Sigmoid colon (tissue), 7 donors: ENCODE measurements around the gene EDDM3A. TPM values are rescaled to one million over a fixed set of nuclear protein-coding genes. Genes with fewer than 3 reads are reported as not detected.

Source experiments
- DNase-seq: peaks from one replicate; pipeline ENCODE4 v3.0.0-alpha.2; 2019
- H3K27ac ChIP-seq, 4 donors: fragments of 200-600 bp; sonication (generic); one replicate each; pipeline ENCODE4 v1.5.1; 2016 to 2019; ENCODE audit warnings: mild to moderate bottlenecking in 1 of 4
- H3K27me3 ChIP-seq, 3 donors: fragments of 200-600 bp; sonication (generic); one replicate each; pipeline ENCODE4 v1.5.1; 2019; ENCODE audit warnings: mild to moderate bottlenecking in 1 of 3
- H3K36me3 ChIP-seq, 4 donors: fragments of 200-600 bp; sonication (generic); one replicate each; pipeline ENCODE4 v1.5.1; 2016 to 2019
- H3K4me1 ChIP-seq, 4 donors: fragments of 200-600 bp; sonication (generic); one replicate each; pipeline ENCODE4 v1.5.1; 2017 to 2019
- H3K4me3 ChIP-seq, 4 donors: fragments of 200-600 bp; sonication (generic); one replicate each; pipeline ENCODE4 v1.5.1; 2017 to 2019; ENCODE audit warnings: mild to moderate bottlenecking in 2 of 4, moderate library complexity in 1 of 4
- H3K9me3 ChIP-seq, 4 donors: fragments of 200-600 bp in 3 of 4; sonication (generic) in 3 of 4; one replicate each; pipeline versions ENCODE4 v1.5.1 to v1.6.1; 2013 to 2019
- EP300 ChIP-seq, 4 donors: sonication (generic); formaldehyde crosslinking; IDR thresholded peaks; one replicate each; pipeline ENCODE4 v1.6.1; 2017; ENCODE audit warnings: antibody characterized with exemption in 4 of 4
- POLR2A ChIP-seq, 2 donors: fragments of 450-650 bp; IDR thresholded peaks; one replicate each; pipeline ENCODE4 v1.6.1; 2016; ENCODE audit warnings: antibody characterized with exemption in 2 of 2, mild to moderate bottlenecking in 2 of 2, moderate library complexity in 2 of 2
- POLR2AphosphoS5 ChIP-seq, 4 donors: sonication (generic); formaldehyde crosslinking; IDR thresholded peaks; one replicate each; pipeline ENCODE4 v1.6.1; 2017; ENCODE audit warnings: antibody characterized with exemption in 4 of 4
- WGBS, 2 donors: extraction: QIAGEN DNeasy Blood & Tissue Kit; methylation state at CpG; one replicate each; pipeline ENCODE4 v1.1.7; 2013; 5-methylcytosine and 5-hydroxymethylcytosine counted together
- intact Hi-C: fragments of 100-400 bp; cut with DNase I; formaldehyde crosslinking; loops from one replicate; pipeline ENCODE4 v1.15.1; 2023
- polyA plus RNA-seq, 3 donors: library from polyadenylated mRNA; stranded (reverse); fragments of 200-250 nt; gene quantifications; one replicate each; pipeline ENCODE4 v1.2.3, GENCODE V29; 2013
- total RNA-seq, 4 donors: library from RNA; depleted of rRNA; stranded (reverse); fragments of >200 nt; gene quantifications; one replicate each; pipeline ENCODE4 v1.1.0, GENCODE V29; 2016
- TF ChIP-seq, protein P1 (sequence below), 4 experiments: fragments of 450-650 bp in 3 of 4; fragments of 200-600 bp in 1 of 4; IDR thresholded peaks; one replicate each; pipeline ENCODE4 v1.5.1; 2016 to 2019; ENCODE audit warnings: antibody characterized with exemption in 4 of 4, mild to moderate bottlenecking in 3 of 4, moderate library complexity in 2 of 4
- donor health status: healthy with polysubstance abuse.
- donor health status: Bipolar disorder and iron deficiency.
- donor health status: healthy.

The EDDM3A gene
- total and polyA plus RNA-seq, 7 donors, result not detected

DNA sequence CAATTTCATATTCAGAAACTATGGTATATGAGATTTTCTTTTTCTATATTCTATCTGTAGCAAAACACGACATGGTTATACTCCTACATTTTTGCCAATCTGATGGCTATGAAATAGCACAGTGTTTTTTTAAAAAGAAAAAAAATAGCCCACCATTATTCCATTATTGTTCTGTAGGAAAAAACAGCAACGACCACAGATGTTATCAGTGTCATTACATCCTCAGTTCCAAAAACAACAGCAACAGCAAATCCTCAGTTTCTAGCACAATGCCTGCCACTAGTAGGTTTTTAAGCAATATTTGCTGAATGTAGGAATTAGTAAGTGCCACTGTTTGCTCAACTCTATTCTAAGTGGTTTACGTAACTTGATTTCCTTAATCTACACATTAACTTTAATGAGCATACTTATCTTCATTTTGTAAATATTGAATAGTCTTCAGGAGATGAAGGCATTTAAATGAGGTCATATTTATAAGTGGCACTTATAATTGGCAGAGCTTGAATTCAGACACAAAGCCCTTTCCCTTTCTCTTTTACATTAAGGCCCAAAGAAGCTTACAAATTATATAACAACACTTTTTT, 43.6 kb downstream of the EDDM3A start:
- WGBS, 2 donors, result 28 to 60% methylated on average over 3 of the region's 3 CpGs
- Histone ChIP-seq H3K36me3 (no peaks in the 10 kb centered on the region), H3K9me3 (no peaks in the 10 kb centered on the region), H3K4me1 (no peaks in the 10 kb centered on the region), H3K4me3 (no peak overlapping the region), H3K27ac (peak overlapping the region in 1 of 4 donors; percentile 7), H3K27me3 (no peaks in the 10 kb centered on the region)
- DNase-seq, result no peak
- intact Hi-C loops, result no loop called here
- TF ChIP-seq POLR2A (IDR thresholded peaks at IDR 0.05), result no peak

DNA sequence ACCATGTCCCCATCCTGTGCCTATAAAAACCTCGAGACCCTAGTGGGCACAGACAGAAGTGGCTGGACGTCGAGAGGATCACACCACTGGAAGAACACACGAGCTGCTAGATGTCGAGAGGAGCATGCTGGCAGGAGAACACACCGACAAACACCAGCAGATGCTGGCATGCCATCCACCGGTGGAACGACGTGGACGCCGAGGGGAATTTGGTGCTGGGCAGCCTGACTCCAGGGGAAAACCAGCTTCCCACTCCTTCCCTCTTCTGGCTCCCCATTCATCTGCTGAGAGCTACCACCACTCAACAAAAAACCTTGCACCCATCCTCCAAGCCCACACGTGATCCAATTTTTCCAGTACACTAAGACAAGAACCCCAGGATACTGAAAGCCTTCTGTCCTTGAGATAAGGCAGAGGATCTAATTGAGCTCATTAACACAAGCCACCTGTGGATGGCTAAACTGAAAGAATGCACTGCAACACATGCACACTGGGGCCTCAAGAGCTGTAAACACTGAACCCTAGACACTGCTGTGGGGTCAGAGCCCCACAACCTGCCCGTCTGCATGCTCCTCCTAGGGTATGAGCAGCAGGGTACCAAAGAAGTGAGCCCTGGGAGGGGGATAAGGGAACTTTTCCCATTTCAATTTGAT, 44.9 kb downstream of the EDDM3A start:
- Histone ChIP-seq H3K27ac (no peak overlapping the region), H3K4me1 (no peaks in the 10 kb centered on the region), H3K9me3 (no peaks in the 10 kb centered on the region), H3K36me3 (no peaks in the 10 kb centered on the region), H3K4me3 (no peak overlapping the region), H3K27me3 (no peaks in the 10 kb centered on the region)
- DNase-seq, result no peak
- TF ChIP-seq POLR2AphosphoS5 (IDR thresholded peaks at IDR 0.05) (no peak), POLR2A (IDR thresholded peaks at IDR 0.05) (no peak), EP300 (IDR thresholded peaks at IDR 0.05) (no peak)
- TF ChIP-seq, protein P1, sequence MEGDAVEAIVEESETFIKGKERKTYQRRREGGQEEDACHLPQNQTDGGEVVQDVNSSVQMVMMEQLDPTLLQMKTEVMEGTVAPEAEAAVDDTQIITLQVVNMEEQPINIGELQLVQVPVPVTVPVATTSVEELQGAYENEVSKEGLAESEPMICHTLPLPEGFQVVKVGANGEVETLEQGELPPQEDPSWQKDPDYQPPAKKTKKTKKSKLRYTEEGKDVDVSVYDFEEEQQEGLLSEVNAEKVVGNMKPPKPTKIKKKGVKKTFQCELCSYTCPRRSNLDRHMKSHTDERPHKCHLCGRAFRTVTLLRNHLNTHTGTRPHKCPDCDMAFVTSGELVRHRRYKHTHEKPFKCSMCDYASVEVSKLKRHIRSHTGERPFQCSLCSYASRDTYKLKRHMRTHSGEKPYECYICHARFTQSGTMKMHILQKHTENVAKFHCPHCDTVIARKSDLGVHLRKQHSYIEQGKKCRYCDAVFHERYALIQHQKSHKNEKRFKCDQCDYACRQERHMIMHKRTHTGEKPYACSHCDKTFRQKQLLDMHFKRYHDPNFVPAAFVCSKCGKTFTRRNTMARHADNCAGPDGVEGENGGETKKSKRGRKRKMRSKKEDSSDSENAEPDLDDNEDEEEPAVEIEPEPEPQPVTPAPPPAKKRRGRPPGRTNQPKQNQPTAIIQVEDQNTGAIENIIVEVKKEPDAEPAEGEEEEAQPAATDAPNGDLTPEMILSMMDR (IDR thresholded peaks at IDR 0.05), result no peak
- intact Hi-C loops, result no loop called here
- 87 to 90% methylated on average over 13 of the region's 13 CpGs for WGBS, 2 donors

DNA sequence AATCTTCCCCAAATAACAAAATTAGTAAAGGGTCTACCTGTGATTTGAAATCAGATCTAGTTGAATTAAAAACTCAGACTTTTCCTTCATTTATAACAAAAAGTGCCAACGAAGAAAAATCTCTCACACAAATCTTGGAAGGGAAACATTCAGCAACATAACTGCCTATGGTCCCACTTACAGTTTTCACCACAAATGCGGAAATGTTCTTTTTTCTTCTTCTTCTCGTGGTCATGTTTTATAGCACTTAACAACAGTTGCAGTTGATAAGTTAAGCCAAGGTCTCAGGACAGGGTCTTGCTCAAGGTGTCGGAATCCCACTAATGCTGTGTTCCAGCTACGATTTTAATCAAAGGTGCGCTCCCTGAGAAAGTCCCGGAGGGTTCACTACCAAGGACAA, 45.5 kb downstream of the EDDM3A start:
- no peaks in the 10 kb centered on the region for H3K36me3 ChIP-seq
- intact Hi-C loops, result no loop called here
- no peaks in the 10 kb centered on the region for H3K27me3 ChIP-seq
- WGBS, 2 donors, result 52 to 81% methylated on average over 7 of the region's 7 CpGs
- H3K27ac ChIP-seq, result no peak overlapping the region
- no peaks in the 10 kb centered on the region for H3K9me3 ChIP-seq
- DNase-seq, result no peak
- no peaks in the 10 kb centered on the region for H3K4me1 ChIP-seq
- H3K4me3 ChIP-seq, result no peak overlapping the region
- no peak for TF ChIP-seq EP300 (IDR thresholded peaks at IDR 0.05)
- TF ChIP-seq POLR2AphosphoS5 (IDR thresholded peaks at IDR 0.05), result no peak
- no peak for TF ChIP-seq POLR2A (IDR thresholded peaks at IDR 0.05)
- TF ChIP-seq, protein P1 (IDR thresholded peaks at IDR 0.05), result no peak

DNA sequence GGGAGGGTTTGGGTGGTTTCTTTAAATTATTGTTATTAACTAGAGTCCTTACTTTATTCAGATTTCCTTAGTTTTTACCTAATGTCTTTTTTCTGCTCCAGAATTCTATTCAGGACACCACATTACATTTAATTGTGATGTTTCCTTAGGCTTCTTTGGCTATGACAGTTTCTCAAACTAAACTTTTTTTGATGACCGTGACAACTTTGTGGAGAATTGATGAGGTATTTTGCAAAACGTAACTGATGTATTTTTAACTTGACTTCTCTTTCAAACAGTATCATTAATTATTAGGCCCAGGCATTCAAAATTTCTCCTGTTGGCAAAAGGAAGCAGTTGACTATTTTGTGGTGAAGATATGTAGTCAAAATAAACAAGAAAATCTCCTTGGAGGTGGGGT, 45.9 kb downstream of the EDDM3A start:
- intact Hi-C loops, result no loop called here
- WGBS, 2 donors, result 74 to 87% methylated on average over 2 of the region's 2 CpGs

DNA sequence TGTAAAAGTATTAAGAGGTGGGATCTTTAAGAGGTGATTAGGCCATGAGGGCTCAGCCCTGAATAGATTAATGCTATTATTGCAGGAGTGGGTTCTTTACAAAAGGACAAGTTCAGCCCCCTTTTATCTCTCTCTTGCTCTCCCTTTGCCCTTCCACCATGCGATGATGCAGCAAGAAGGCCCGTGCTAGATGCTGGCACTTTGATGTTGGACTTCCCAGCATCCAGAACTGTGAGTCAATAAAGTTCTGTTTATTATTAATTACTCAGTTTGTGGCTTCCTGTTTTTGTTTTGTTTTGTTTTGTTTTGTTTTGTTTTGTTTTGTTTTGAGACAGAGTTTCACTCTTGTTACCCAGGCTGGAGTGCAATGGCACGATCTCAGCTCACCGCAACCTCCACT, 46.9 kb downstream of the EDDM3A start:
- Histone ChIP-seq H3K9me3 (no peaks in the 10 kb centered on the region), H3K4me3 (no peak overlapping the region), H3K27ac (no peak overlapping the region), H3K4me1 (no peaks in the 10 kb centered on the region), H3K27me3 (no peaks in the 10 kb centered on the region), H3K36me3 (no peaks in the 10 kb centered on the region)
- intact Hi-C loops, result no loop called here
- WGBS, 2 donors, result 83 to 89% methylated on average over 4 of the region's 4 CpGs
- DNase-seq, result no peak
- TF ChIP-seq POLR2A (IDR thresholded peaks at IDR 0.05), result no peak
- TF ChIP-seq EP300 (IDR thresholded peaks at IDR 0.05), result no peak
- TF ChIP-seq, protein P1 (IDR thresholded peaks at IDR 0.05), result no peak
- TF ChIP-seq POLR2AphosphoS5 (IDR thresholded peaks at IDR 0.05), result no peak

More for the DNA sequence above, 45.9 kb downstream of the EDDM3A start:
- Histone ChIP-seq H3K27me3 (no peaks in the 10 kb centered on the region), H3K27ac (no peak overlapping the region), H3K4me1 (no peaks in the 10 kb centered on the region), H3K36me3 (no peaks in the 10 kb centered on the region), H3K9me3 (no peaks in the 10 kb centered on the region), H3K4me3 (no peak overlapping the region)
- TF ChIP-seq, protein P1 (IDR thresholded peaks at IDR 0.05), result no peak
- no peak for TF ChIP-seq EP300 (IDR thresholded peaks at IDR 0.05)
- no peak for TF ChIP-seq POLR2A (IDR thresholded peaks at IDR 0.05)
- no peak for TF ChIP-seq POLR2AphosphoS5 (IDR thresholded peaks at IDR 0.05)
- no peak for DNase-seq
